Renal cortical epithelial cell (primary cell): ENCODE data around the gene MYORG. TPM values are rescaled to one million over a fixed set of nuclear protein-coding genes. Genes with fewer than 3 reads are reported as not detected.

ENCODE experiments used
- DNase-seq: peaks from one replicate; pipeline ENCODE4 v3.0.0-alpha.2; 2011; ENCODE audit warnings: low read depth
- total RNA-seq: library from RNA; depleted of rRNA; stranded (reverse); fragments of >200 nt; gene quantifications from 2 replicates; pipeline ENCODE4 v1.2.3, GENCODE V29; 2014

The MYORG gene
- total RNA-seq = 4.0 and 12.3 TPM in 2 replicates

DNA sequence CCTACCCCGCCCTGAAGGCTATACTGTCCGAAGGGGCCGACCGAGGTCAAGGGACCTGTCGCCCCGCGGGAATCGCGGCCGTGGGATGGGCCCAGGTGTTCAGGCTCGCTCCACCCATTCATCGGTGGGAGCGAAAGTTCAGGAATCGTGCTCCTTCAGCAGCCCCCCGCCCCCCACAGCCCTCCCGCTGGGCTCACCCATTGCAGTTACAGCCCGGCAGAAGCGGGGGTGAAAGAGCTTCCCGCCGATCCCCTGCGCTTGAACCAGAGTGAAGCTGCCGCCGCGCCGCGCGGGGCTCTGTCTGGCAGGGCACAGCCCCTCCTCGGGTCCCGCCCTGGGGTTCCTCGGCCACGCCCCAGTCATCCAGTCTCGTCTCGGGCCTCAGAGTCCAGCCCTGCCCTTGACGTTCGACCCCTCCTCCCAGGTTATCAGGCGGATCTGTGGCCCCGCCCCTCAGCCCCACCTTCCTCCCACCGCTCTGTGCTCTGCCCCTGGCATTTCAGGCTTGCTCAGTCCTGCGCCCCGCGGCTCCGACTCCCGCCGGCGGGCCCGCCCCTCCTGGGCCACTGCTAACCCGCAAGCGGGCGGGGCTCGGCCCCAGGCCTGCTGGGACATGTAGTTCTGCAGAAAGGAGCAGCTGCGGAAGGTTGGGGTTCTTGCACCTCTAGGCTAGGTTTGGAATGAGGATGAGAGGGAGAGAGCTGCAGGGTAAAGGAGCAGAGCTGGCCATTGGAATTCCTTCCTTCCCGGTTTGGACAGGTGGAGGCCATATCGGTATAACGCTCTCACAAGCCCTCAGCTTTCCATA, at the start of gene MYORG:
MYORG (minus strand) TSS at position 303 of the 808 bp plus-strand sequence. CDS start 3,955 bp downstream, outside the sequence.
- DNase-seq = peak; percentile 86

DNA sequence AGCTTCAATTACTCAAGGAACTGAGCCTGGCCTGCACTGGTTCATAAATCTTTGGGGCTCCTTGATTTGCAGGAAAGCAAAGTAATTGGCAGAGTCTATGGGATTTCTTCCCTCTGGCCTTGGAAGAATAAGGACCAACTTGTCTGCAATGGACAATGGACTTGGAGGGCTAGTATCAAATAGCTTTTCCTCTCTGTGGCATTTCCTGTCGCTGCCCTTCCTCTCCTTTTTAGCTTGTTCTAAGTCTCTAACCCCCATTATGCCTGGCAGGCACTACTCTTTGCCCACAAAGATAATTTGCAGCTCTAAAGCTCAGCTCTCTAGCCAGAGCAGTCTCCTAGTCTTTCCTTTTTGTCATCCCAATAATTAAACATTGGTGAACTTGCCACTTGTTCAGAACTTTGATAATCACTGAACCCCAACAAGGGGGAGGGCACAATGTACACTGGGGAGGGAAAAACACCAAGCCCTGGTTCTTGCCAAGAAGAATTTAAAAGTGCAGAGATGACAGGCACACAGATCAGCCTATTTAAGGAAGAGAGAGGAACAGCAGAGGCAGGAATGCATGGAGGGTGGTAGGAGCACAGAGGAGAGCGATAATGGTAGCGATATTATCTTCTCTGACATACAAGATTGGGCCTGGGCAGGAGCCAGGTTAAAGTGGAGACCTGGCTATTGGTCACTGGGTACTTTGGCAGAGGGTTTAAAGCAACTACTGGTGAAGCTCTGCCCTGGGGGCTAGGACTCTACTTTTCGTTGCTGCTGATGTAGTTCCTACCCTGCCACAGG, 43.2 kb upstream of the MYORG start:
- no peak for DNase-seq

- DNase-seq = no peak
These were observed 41.0 kb upstream of the MYORG start for GRCh38 chr9:34417734-34418133.

GRCh38 chr9:34413231-34413852, 36.6 kb upstream of the MYORG start:
- DNase-seq = peak; percentile 33

DNA sequence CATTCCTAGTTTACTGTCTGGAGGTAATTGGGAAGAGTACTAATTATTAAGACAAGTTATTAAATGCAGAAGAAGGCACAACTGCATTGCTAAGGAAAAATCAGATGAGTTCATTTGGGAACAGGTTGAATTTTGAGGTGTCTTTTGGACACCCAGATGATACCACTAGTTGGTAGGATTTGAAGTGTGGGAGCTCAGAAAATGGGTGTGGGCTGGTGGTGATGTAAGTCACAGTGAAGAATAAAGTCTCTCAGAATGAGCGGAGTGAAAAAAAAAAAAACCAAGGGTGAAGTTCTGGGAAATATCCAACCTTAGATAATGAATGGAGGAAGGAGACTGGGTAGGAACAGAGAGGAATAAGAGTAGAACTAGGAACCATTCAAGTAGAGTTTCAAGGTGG, 35.6 kb upstream of the MYORG start:
- DNase-seq = no peak

GRCh38 chr9:34409154-34409553, 32.5 kb upstream of the MYORG start:
- DNase-seq = no peak

- no peak for DNase-seq
These were observed 31.5 kb upstream of the MYORG start for GRCh38 chr9:34408173-34408572.

- DNase-seq = no peak
These were observed 29.5 kb upstream of the MYORG start for GRCh38 chr9:34406219-34406618.

DNA sequence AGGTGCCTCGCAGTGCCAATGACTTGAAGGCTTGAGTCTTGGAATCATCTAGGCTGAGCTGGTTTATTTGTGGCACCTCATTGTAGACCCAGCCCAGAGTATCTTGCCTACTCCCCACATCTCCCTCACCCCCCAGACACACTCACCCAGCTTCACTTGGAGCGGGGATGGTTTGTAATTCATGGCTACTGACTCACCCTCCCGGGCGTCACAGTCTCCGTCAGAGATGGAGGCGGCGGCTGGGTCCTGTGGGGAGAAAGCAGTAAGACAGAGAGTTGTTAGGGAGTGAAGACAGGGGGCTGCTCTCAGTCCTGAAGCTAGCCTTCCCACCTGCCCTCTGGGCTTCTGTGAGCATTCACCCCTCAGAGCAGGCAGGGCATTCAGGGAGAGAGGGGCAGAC, 29.0 kb upstream of the MYORG start:
- DNase-seq = no peak

DNA sequence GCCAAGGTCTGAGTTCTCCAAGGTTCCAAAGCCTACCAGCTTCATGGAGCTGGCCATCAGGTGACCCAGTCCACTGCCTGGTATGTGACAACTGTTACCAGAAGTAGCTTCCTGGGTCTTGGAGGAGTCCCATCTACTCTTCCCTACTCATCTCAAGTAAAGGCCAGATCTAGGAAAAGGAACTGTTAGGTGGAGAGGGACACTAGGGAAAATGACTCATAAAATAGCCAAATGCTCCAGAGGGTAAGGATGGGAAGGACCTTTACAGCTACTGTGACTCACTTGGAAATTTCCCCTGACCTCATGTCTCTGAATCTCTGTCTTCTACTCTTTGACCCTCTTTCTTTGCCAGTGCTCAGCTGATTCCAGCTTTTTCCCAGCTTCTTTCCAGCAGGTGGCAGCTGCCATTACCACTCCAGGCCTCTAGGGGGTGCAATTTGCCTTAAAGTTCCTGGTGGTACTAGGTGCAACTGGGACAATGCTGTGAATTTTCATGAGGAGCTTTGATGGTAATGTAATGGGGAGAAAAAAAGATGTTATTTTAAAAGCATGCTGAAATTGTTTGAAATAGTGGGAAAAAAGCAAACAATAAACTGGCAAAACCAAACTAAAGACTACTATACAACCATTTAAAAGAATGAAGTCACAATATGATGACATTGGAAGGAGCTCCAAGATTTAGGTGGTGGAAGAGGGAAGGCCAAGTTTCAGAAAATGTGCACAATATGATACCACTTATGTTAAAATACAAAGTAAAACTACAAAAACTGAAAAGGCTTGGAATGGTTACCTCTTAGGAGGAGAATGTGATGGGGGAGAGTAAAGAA, 27.1 kb upstream of the MYORG start:
- peak; percentile 63 for DNase-seq

- DNase-seq = no peak
These were observed 24.2 kb upstream of the MYORG start for GRCh38 chr9:34400686-34401602.

GRCh38 chr9:34400275-34400674, 23.6 kb upstream of the MYORG start:
- DNase-seq = no peak

GRCh38 chr9:34399729-34400128, 23.0 kb upstream of the MYORG start:
- DNase-seq = no peak

GRCh38 chr9:34398875-34399274, 22.2 kb upstream of the MYORG start:
- DNase-seq = no peak

GRCh38 chr9:34396276-34397214, 19.8 kb upstream of the MYORG start:
- DNase-seq = no peak

DNA sequence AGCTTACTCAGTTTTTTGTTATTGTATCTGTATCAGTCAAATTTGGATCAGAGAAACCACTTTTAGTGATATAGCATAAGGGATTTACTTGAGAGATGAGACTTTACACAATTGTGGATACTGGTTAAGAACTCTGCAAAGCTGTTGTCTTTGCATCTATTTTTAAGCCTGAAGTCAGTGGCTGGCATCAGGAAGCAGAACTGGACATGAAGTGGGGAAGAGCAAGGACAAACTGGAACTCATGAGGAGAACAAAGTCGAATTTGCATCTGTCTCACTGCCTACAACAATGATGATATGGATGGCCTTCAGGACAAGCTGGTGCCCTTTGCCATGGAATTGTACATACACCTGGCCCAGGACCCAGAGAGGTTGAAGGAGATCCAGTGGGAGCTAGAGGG, 15.8 kb upstream of the MYORG start:
- DNase-seq = no peak

GRCh38 chr9:34387239-34387638, 10.5 kb upstream of the MYORG start:
- no peak for DNase-seq

- no peak for DNase-seq
These were observed 10.0 kb upstream of the MYORG start for GRCh38 chr9:34386656-34387055.

GRCh38 chr9:34385561-34386230, 9.0 kb upstream of the MYORG start:
- no peak for DNase-seq
